ENCODE results near the gene TRAK1. TPM values are rescaled to one million over a fixed set of nuclear protein-coding genes. Genes with fewer than 3 reads are reported as not detected.

TRAK1 gene
- polyA plus RNA-seq, 3 donors: 6.6 to 40.8 (median 7.0) TPM

GRCh38 chr3:42072831-42073301 is 18.3 kb upstream of the TRAK1 start:
- Mint-ChIP-seq H3K27me3 (ENCODE audit: low read depth in 3 of 3) (no peaks in the 10 kb centered on the region), H3K4me1 (peaks cover 54% of the 10 kb centered on the region), H3K9me3 (peaks cover 0 to 3% (median 0%) of the 10 kb centered on the region in 7 donors), H3K27ac (peak overlapping the region; percentile 46 to 91 (median 82)), H3K4me3 (peak overlapping the region in 1 of 2 donors; percentile 83), H3K36me3 (peaks cover 3 to 4% of the 10 kb centered on the region in 2 donors)
- intact Hi-C loops (cut with micrococcal nuclease): no loop called here
- no peaks in the 10 kb centered on the region for H3K27me3 ChIP-seq (ENCODE audit: control insufficient read depth in 2 of 2, insufficient read depth in 2 of 2, low read length in 2 of 2)
- H4K20me1 ChIP-seq (ENCODE audit: insufficient read depth, low read length): peaks cover 76% of the 10 kb centered on the region
- no peak for TF ChIP-seq CTCF (IDR thresholded peaks at IDR 0.05)
- peak overlapping the region in 1 of 2 donors; percentile 4 for H3K27ac ChIP-seq (ENCODE audit: low read depth in 1 of 2, low read length in 2 of 2)
- H2AFZ ChIP-seq (ENCODE audit: insufficient read depth, low read depth, low read length, poor library complexity, severe bottlenecking): no peak overlapping the region
- DNase-seq: no peak
- H3K79me2 ChIP-seq (ENCODE audit: insufficient read depth, low read length): peaks cover 98% of the 10 kb centered on the region
- WGBS (ENCODE audit: insufficient coverage): 27% methylated on average over 6 of the region's 7 CpGs
- peak overlapping the region; percentile 74 for H3K4me2 ChIP-seq (replicated peaks; ENCODE audit: extremely low read depth, low read length, poor library complexity, severe bottlenecking)
- no peak overlapping the region for H3K9ac ChIP-seq (ENCODE audit: insufficient read depth, low read length, poor library complexity, severe bottlenecking)
- H3K9me3 ChIP-seq (replicated peaks in 1 of 2; ENCODE audit: control insufficient read depth in 1 of 2, insufficient read depth in 1 of 2, low read length in 2 of 2): no peaks in the 10 kb centered on the region
- H3K4me3 ChIP-seq (replicated peaks in 1 of 3; ENCODE audit: low read depth in 2 of 3, low read length in 3 of 3): peak overlapping the region in 1 of 3 experiments; percentile 73
- H3K4me1 ChIP-seq (ENCODE audit: control insufficient read depth in 1 of 2, insufficient read depth in 2 of 2, low read length in 2 of 2): peaks cover 41 to 46% of the 10 kb centered on the region in 2 donors
- H3K36me3 ChIP-seq (replicated peaks in 1 of 2; ENCODE audit: control insufficient read depth in 1 of 2, insufficient read depth in 2 of 2, low read length in 2 of 2): no peaks in the 10 kb centered on the region

DNA sequence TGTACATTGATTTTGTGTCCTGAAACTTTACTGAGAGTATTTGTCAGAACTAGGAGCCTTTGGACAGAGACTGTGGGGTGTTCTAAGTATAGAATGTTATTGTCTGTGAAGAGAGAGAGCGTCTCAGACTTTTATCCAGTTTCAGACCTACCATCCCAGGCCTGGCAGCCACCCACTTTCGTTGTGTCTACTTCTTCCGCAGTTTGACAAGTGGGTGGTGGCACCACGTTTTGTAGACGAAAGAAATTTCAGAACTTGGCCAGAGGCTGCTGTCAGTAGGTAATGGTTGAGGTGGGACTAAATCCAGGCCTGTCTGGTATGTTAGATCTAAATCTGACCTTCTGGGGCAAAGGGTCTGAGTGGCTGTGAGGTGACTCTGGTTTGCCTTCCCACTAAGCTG is 13.4 kb upstream of the TRAK1 start:
- H3K36me3 ChIP-seq (replicated peaks in 1 of 2; ENCODE audit: control insufficient read depth in 1 of 2, insufficient read depth in 2 of 2, low read length in 2 of 2): no peaks in the 10 kb centered on the region
- intact Hi-C loops (cut with micrococcal nuclease): no loop called here
- no peak overlapping the region for H3K4me3 ChIP-seq (replicated peaks in 1 of 3; ENCODE audit: low read depth in 2 of 3, low read length in 3 of 3)
- WGBS (ENCODE audit: insufficient coverage): no CpG with 5 or more reads among the region's 5 CpGs
- Mint-ChIP-seq H3K4me1 (peaks cover 54% of the 10 kb centered on the region), H3K27me3 (ENCODE audit: low read depth in 3 of 3) (peaks cover 0 to 3% (median 2%) of the 10 kb centered on the region in 3 donors), H3K4me3 (no peak overlapping the region), H3K36me3 (peaks cover 3 to 4% of the 10 kb centered on the region in 2 donors), H3K9me3 (peaks cover 0 to 4% (median 1%) of the 10 kb centered on the region in 7 donors), H3K27ac (peak overlapping the region in 1 of 7 donors; percentile 11)
- no peak overlapping the region for H3K4me2 ChIP-seq (replicated peaks; ENCODE audit: extremely low read depth, low read length, poor library complexity, severe bottlenecking)
- no peak for TF ChIP-seq CTCF (IDR thresholded peaks at IDR 0.05)
- H2AFZ ChIP-seq (ENCODE audit: insufficient read depth, low read depth, low read length, poor library complexity, severe bottlenecking): no peak overlapping the region
- no peak overlapping the region for H3K9ac ChIP-seq (ENCODE audit: insufficient read depth, low read length, poor library complexity, severe bottlenecking)
- H3K27me3 ChIP-seq (ENCODE audit: control insufficient read depth in 2 of 2, insufficient read depth in 2 of 2, low read length in 2 of 2): no peaks in the 10 kb centered on the region
- DNase-seq: no peak
- H3K27ac ChIP-seq (ENCODE audit: low read depth in 1 of 2, low read length in 2 of 2): no peak overlapping the region
- H3K4me1 ChIP-seq (ENCODE audit: control insufficient read depth in 1 of 2, insufficient read depth in 2 of 2, low read length in 2 of 2): peaks cover 32 to 44% of the 10 kb centered on the region in 2 donors
- H4K20me1 ChIP-seq (ENCODE audit: insufficient read depth, low read length): peaks cover 87% of the 10 kb centered on the region
- no peaks in the 10 kb centered on the region for H3K9me3 ChIP-seq (replicated peaks in 1 of 2; ENCODE audit: control insufficient read depth in 1 of 2, insufficient read depth in 1 of 2, low read length in 2 of 2)
- H3K79me2 ChIP-seq (ENCODE audit: insufficient read depth, low read length): peaks cover 99% of the 10 kb centered on the region

All from CD14-positive monocyte (primary cell).